HFF-Myc (cell line): ENCODE results near the gene INPP5A.

Source experiments
- DNase-seq: peaks from one replicate; pipeline ENCODE4 v3.0.0-alpha.2; 2011; ENCODE audit warnings: low read depth; ENCODE audit errors: extremely low read depth
- H3K4me3 ChIP-seq: replicated peaks from 2 replicates; pipeline ENCODE4 v1.5.1; 2011; ENCODE audit warnings: low read depth, mild to moderate bottlenecking, control low read depth, low read length
- TF ChIP-seq, protein P1 (sequence below): IDR thresholded peaks from 2 replicates; pipeline ENCODE4 v1.5.1; 2012; ENCODE audit warnings: mild to moderate bottlenecking, low read depth, low read length, control low read depth; ENCODE audit errors: missing control alignments

The INPP5A gene

DNA sequence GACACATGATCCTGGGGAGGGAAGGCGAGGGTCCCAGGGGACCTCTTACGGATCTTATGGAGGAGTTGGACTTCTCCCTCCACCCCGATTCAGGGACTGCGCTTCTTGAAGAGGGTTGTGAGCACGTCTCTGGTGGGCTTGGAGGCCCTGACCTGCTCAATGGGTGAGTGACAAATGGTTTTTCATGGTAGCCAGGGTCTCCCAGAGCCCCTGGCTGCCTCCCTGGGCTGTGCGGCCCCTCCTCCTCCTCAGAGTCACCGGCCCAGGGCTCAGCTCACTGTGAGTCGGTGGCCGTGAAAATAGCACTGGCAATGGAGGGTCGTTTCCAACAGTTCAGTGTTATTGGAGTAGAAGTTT, 26.6 kb downstream of the INPP5A start:
- no peak overlapping the region for H3K4me3 ChIP-seq
- no peak for DNase-seq
- TF ChIP-seq, protein P1, sequence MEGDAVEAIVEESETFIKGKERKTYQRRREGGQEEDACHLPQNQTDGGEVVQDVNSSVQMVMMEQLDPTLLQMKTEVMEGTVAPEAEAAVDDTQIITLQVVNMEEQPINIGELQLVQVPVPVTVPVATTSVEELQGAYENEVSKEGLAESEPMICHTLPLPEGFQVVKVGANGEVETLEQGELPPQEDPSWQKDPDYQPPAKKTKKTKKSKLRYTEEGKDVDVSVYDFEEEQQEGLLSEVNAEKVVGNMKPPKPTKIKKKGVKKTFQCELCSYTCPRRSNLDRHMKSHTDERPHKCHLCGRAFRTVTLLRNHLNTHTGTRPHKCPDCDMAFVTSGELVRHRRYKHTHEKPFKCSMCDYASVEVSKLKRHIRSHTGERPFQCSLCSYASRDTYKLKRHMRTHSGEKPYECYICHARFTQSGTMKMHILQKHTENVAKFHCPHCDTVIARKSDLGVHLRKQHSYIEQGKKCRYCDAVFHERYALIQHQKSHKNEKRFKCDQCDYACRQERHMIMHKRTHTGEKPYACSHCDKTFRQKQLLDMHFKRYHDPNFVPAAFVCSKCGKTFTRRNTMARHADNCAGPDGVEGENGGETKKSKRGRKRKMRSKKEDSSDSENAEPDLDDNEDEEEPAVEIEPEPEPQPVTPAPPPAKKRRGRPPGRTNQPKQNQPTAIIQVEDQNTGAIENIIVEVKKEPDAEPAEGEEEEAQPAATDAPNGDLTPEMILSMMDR, result no peak

DNA sequence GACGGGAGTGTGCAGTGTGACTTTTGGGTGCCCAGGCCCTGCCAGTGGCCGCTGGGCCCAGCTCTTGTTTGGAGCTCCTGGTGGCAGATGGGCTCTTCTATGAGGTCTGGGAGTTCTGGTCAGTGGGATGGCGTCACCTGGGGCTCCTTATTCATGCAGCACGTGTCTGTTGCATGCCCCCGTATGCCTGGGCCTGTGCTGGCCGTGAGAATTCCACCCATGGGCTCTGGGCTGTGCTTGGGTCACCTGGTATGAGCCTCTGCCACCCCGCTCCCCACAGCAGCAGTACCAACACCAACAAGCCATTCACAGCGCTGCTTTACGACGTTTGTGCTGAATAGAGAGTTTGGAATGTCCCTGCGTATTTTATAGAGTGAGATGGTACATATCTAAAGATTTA, 27.1 kb downstream of the INPP5A start:
- H3K4me3 ChIP-seq, result no peak overlapping the region
- TF ChIP-seq, protein P1, result no peak
- no peak for DNase-seq

DNA sequence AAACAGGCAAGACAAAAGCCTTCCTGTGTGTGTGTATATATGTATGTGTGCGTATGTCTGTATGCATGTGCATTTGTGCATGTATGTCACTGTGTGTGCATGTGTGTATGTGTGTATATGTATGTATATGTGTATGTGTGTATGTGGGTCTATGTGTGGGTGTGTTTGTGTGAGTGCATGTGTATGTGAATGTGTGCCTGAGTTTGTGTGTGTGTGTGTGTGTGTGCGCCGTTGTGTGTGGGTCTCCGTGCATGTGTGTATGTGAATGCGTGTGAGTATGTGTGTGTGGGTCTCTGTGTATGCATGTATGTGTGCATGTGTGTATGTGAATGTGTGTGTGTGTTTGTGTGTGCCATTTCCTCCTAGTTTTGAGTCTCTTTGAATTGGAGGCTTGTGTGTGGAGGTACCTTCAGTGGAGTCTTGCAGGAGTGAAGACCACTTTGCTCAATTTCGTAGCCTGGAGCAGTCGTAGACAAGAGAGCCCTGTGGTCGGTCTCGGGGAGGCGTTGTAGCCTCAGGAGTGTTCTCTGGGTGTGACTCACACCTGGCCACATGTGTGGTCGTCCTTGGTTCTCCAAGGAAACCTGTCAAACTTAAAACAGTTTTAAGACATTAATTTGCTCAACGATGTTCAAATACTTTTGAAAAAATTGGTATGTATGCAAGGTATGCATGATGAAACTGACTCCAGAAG, 28.1 kb downstream of the INPP5A start:
- TF ChIP-seq, protein P1, result no peak
- no peak overlapping the region for H3K4me3 ChIP-seq
- no peak for DNase-seq

DNA sequence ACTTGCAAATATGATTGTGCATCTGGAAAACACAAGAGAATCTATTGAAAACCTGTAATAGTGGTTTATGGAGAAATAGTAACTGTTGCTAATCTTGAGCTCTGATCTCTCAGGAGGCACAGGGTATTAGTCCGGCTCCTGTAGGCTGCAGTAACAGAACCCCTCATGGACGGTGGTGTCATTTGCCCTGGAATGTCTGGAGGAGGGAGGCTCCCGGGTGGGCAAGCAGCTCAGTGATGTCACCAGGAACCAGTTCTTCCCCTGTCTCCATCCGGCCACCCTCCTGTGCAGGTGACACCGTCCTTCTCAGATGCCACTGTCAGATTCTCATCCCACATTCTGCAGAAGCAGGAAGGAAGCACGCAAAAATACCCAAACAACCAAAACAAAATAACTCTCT, 29.3 kb downstream of the INPP5A start:
- H3K4me3 ChIP-seq, result no peak overlapping the region
- no peak for DNase-seq
- TF ChIP-seq, protein P1, result no peak

DNA sequence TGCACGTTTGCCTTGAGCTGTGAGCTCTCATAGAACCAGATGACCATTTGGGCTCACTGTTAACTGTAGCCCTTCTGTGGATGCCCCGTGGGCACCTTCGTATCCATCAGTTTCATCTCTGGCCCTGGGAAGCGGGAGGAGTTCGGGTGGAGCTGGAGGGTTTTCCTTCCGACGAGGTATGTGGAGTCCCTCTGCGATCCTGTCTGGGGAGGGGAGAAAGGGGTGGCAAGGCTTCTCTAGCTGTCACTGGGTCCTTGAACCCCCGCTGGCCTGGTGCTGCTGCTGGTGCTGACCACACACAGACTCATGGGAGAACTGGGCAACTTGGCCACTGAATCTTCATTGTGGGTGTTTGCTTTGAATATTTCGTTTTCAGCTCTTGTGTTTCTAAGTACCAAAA, 32.7 kb downstream of the INPP5A start:
- DNase-seq, result no peak
- H3K4me3 ChIP-seq, result no peak overlapping the region
- TF ChIP-seq, protein P1, result no peak

DNA sequence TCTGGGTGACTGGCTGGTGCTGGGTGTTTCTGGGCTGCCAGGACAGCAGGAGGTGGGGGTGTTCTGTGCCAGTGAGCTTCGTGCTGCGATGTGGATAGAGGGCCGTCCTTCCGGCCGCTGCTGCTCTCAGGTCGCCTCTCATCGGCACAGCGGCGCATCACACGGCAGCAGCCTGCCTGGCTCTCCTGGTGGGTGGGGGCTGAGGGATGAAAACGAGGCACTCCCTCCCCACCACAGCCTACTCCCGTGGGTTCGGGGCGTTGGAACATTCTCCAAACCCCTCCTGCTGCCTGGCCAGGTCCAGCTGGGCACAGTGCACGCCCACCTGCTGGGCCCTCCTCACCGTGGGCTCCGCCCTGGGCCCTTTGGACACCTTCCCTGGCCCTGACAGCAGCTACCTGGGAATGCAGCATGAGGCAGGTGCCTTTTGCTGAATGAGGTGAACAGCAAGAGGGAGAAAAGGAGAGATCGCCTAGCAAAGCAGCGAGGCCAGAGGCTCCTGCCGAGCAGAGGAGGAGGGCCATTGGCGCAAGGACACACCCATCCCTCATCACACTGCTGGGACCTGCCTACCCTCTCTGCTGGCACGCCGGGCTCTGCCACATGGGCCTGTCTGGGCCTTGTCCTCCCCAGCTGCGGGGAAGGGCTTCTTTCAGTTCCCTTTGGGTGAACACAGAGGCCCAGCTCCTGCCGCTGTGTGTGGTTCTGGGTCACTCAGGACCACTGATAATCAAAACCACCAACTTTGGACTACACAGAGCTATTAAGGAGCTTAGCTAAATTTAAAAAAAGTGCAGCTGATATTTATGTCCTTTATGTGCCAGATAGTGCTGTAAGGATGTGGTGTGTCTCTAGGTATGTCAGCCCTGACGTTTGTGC, 33.4 kb downstream of the INPP5A start:
- H3K4me3 ChIP-seq, result no peak overlapping the region
- no peak for DNase-seq
- TF ChIP-seq, protein P1, result no peak
